GM12891 (cell line): ENCODE measurements around the gene ZIM2.

Experiments
- DNase-seq: peaks from one replicate; pipeline ENCODE4 v3.0.0; 2011; ENCODE audit warnings: low spot score; ENCODE audit not compliant: insufficient read length
- FAIRE-seq: peaks from 2 replicates; lab custom pipeline; 2011; peaks lifted over from hg19 to GRCh38; lab: Jason Lieb, UNC
- PAX5 ChIP-seq: IDR thresholded peaks from 2 replicates; pipeline ENCODE4 v1.6.1; 2011; ENCODE audit warnings: low read length, moderate library complexity, mild to moderate bottlenecking; ENCODE audit not compliant: insufficient read depth, severe bottlenecking
- POLR2A ChIP-seq: IDR thresholded peaks from 2 replicates; pipeline ENCODE4 v1.6.1; 2011; ENCODE audit warnings: low read depth, low read length, control low read depth
- POLR2AphosphoS5 ChIP-seq: IDR thresholded peaks from 2 replicates; pipeline ENCODE4 v1.6.1; 2011; ENCODE audit warnings: low read depth, low read length, control low read depth
- POU2F2 ChIP-seq: IDR thresholded peaks from 2 replicates; pipeline ENCODE4 v1.6.1; 2011; ENCODE audit warnings: low read depth, mild to moderate bottlenecking, control low read depth, low read length, moderate library complexity
- SPI1 ChIP-seq: IDR thresholded peaks from 2 replicates; pipeline ENCODE4 v1.6.1; 2011; ENCODE audit warnings: low read depth, low read length, control low read depth
- TAF1 ChIP-seq: IDR thresholded peaks from 2 replicates; pipeline ENCODE4 v1.6.1; 2011; ENCODE audit warnings: low read depth, low read length, control low read depth

ZIM2 gene

DNA sequence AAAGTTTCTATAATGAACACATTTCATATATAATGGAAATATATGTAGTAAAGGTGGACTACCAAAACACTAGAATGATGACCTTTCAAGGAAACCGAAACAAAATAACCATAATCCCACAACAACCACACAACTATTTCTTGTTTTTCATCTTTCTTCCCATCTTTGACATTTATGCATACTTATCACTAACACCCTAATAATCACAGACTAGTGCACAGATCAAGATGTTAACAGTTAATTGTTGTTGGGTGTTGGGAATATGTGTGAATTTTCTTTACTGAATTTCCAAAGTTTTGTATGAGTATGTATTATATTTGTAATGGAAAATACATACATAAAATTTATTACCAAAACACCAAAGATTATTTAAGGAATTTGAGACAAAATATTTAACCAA lies 30.3 kb downstream of the ZIM2 start:
- no peak for FAIRE-seq
- TF ChIP-seq POLR2A (no peak), SPI1 (no peak), PAX5 (no peak), POLR2AphosphoS5 (no peak), TAF1 (no peak), POU2F2 (no peak)

GRCh38 chr19:56808717-56809392 lies 31.7 kb downstream of the ZIM2 start:
- DNase-seq (no peak), FAIRE-seq (no peak)
- TF ChIP-seq TAF1 = no peak
- no peak for TF ChIP-seq PAX5
- TF ChIP-seq POU2F2 = no peak
- no peak for TF ChIP-seq POLR2AphosphoS5
- no peak for TF ChIP-seq SPI1
- TF ChIP-seq POLR2A = no peak

More for the DNA sequence above, 30.3 kb downstream of the ZIM2 start:
- DNase-seq = no peak

DNA sequence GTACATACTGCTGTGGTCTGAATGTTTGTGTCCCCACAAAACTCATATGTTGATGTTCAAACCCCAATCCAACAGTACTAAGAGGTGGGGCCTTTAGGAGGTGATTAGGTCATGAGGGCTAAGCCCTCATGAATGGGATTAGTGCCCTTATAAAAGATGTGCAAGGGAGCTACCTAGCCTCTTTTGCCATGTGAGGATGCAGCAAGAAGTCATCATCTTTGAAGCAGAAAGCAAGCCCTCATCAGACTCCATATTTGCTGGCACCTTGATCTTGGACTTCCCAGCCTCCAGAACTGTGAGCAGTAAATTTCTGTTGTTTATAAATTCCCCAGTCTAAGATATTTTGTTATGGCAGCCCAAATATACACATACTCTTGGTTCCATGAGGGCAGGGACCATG lies 33.9 kb downstream of the ZIM2 start:
- no peak for FAIRE-seq
- TF ChIP-seq POLR2A = no peak
- DNase-seq = no peak

DNA sequence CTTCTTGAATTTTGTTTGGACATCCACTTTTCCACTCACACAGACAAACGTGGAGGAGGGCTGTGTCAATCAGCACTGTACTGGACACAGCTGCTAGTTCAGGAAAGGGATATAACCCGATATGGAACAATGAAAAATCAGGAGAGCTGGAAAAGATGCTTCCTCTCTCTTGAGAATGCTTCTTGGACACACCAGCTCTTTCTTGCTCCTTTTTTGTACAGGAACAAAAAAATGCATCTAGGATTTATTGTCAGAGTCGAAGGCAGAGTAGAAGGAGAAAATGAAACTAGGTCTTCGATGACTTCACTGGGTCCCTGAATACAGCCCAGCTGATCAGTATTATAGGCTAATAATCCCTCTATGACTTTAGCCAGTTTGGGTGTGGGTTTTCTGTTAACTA lies 62.2 kb downstream of the ZIM2 start:
- TF ChIP-seq SPI1 = no peak
- TF ChIP-seq POLR2AphosphoS5 = no peak
- TF ChIP-seq PAX5 = no peak
- TF ChIP-seq TAF1 = no peak
- TF ChIP-seq POU2F2 = no peak
- no peak for TF ChIP-seq POLR2A
- DNase-seq (no peak), FAIRE-seq (no peak)

GRCh38 chr19:56769650-56770049 lies 70.9 kb downstream of the ZIM2 start:
- no peak for FAIRE-seq
- no peak for TF ChIP-seq POLR2AphosphoS5
- DNase-seq = no peak

DNA sequence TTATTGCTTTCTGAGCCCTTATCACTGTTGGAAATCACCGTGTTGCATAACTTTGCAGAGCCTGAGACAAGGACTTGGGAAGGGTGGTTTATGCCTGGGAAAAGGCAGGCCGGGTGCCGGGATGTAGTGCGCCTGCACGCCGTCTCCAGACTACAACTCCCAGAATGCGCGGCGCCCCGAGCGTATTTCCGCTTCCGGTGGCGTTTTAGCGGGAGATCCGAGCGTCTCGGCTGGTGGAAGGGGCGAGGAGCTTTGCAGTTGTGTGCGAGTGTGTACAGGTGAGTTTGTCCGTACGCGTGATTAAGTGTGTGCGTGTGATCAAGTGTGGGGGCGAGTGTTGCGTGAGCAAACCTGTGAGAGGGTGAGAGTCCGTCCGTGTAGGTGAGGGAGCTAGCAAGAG lies 75.4 kb downstream of the ZIM2 start:
- no peak for DNase-seq
- TF ChIP-seq SPI1 (no peak), POLR2AphosphoS5 (no peak), TAF1 (no peak), POU2F2 (no peak), POLR2A (no peak), PAX5 (no peak)
- FAIRE-seq = no peak

DNA sequence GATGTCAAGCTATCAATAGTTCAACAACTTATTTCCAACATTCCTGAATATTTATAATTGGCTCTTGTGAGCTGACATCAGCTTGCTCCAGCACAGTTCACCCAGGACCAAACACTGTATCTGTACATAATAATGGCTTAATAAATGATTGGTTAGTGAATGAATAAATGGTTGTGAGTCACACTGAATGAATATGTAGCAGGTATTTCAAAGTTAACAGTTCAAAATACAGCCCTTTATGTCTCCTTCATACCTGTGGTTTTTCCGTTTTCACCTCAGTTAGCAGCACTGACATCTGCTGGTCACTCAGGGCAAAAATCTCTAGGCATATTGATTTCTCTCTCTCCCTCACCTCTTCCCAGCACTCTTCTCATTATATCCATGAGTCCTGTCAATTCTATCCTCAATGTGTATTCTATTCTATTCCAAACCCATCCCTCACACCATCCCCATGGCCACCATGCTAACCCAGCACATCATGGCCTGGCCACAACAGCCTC lies 76.3 kb downstream of the ZIM2 start:
- FAIRE-seq (no peak), DNase-seq (no peak)
- TF ChIP-seq POLR2AphosphoS5 (no peak), POLR2A (no peak), POU2F2 (no peak), TAF1 (no peak), PAX5 (no peak), SPI1 (no peak)

DNA sequence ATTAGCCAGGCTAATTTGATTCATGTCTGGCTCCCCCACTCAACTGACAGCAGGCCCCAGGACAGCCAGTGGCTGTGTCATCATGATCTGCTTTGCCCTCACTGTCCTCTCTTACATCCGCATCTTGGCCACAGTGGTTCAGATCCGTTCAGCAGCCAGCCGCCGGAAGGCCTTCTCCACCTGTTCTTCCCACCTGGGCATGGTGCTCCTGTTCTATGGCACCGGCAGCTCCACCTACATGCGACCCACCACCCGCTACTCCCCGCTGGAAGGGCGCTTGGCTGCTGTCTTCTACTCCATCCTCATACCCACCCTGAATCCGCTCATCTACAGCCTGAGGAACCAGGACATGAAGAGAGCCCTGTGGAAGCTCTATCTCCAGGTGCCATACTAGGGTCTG lies 79.7 kb downstream of the ZIM2 start:
- TF ChIP-seq POLR2A (no peak), POU2F2 (no peak), SPI1 (no peak), TAF1 (no peak), PAX5 (no peak), POLR2AphosphoS5 (no peak)
- FAIRE-seq = no peak
- no peak for DNase-seq

DNA sequence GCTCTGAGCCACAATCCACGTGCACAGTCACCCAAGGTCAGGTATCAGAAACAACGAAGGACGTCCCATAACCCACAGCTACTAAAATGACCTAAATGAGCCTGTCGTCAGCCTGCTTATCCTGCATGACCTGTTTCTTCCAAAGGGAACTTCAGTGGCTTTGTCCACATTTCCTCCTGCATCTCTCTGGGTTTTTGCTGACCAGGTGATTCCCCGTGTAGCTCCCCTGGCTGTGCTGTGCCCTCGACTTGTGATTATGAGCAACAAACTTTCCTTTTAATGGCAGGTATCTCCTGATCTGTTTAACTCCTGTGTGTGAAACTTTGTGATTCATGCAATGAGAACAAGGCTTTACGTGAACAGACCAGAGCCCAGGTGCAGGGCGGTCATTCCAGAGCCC lies 81.0 kb downstream of the ZIM2 start:
- TF ChIP-seq PAX5 (no peak), SPI1 (no peak), POLR2AphosphoS5 (no peak), POU2F2 (no peak), POLR2A (no peak), TAF1 (no peak)
- FAIRE-seq (no peak), DNase-seq (no peak)

DNA sequence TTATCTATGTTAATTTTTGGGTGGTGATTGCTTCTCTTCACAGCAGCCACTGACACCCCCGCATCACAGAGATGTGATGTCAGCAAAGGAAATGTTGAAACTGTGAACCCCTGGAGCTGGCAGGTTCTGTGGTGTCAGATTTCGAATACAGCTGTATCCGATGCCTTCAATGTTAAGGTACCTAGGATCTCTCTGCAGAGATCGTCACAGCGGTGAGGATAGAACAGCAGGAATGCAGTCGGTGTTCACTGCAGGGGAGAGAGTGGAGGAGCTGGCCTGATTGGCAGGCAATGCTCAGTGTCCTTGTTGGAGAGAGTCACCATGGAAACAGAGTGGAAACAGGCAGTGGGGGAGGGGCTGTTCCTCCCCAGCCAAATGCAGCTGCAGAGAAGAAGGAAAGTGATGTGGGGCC lies 89.4 kb downstream of the ZIM2 start:
- FAIRE-seq = no peak
- no peak for TF ChIP-seq POLR2A
- TF ChIP-seq POU2F2 = no peak
- no peak for TF ChIP-seq SPI1
- TF ChIP-seq TAF1 = no peak
- no peak for TF ChIP-seq POLR2AphosphoS5
- TF ChIP-seq PAX5 = no peak
- no peak for DNase-seq
